Progenitor cell of endocrine pancreas (in vitro differentiated cells): Measurements from ENCODE around the gene RAB3GAP1. TPM values are rescaled to one million over a fixed set of nuclear protein-coding genes. Genes with fewer than 3 reads are reported as not detected.

Experiments used
- DNase-seq: peaks from one replicate; pipeline ENCODE4 v3.0.0; 2021; ENCODE audit warnings: low spot score; ENCODE audit not compliant: unreplicated experiment
- H3K27ac Mint-ChIP-seq: 2 replicates; pipeline ENCODE4 v1.8.0; 2021; ENCODE audit warnings: mild to moderate bottlenecking, moderate library complexity, mixed read lengths
- H3K27me3 Mint-ChIP-seq: 2 replicates; pipeline ENCODE4 v1.8.0; 2021; ENCODE audit warnings: mixed read lengths
- H3K36me3 Mint-ChIP-seq: 2 replicates; pipeline ENCODE4 v1.8.0; 2022; ENCODE audit warnings: mixed read lengths; ENCODE audit not compliant: insufficient read depth
- H3K4me1 Mint-ChIP-seq: 2 replicates; pipeline ENCODE4 v1.8.0; 2021; ENCODE audit warnings: low read depth, mixed read lengths
- H3K4me3 Mint-ChIP-seq: 2 replicates; pipeline ENCODE4 v1.8.0; 2021; ENCODE audit warnings: low read depth, mild to moderate bottlenecking, moderate library complexity, mixed read lengths
- H3K9me3 Mint-ChIP-seq: 2 replicates; pipeline ENCODE4 v1.8.0; 2021; ENCODE audit warnings: low read depth, mixed read lengths
- CTCF ChIP-seq: fragments of 200-600 bp; sonication (generic); IDR thresholded peaks from one replicate; pipeline ENCODE4 v1.5.0; 2021; ENCODE audit warnings: antibody characterized with exemption, mild to moderate bottlenecking; ENCODE audit not compliant: unreplicated experiment
- total RNA-seq: library from RNA; stranded (reverse); gene quantifications from 2 replicates; pipeline ENCODE4 v1.2.1, GENCODE V29; 2021

The RAB3GAP1 gene
- total RNA-seq, 1 donor from 2014 or later: 33.7 TPM

GRCh38 chr2:135163306-135163705, 111.2 kb downstream of the RAB3GAP1 start:
- no peaks in the 10 kb centered on the region for H3K9me3 Mint-ChIP-seq
- H3K4me3 Mint-ChIP-seq: no peak overlapping the region
- H3K36me3 Mint-ChIP-seq: peaks cover 29% of the 10 kb centered on the region
- TF ChIP-seq CTCF: no peak
- no peak for DNase-seq
- H3K27me3 Mint-ChIP-seq: no peaks in the 10 kb centered on the region
- no peaks in the 10 kb centered on the region for H3K4me1 Mint-ChIP-seq
- no peak overlapping the region for H3K27ac Mint-ChIP-seq

- Mint-ChIP-seq H3K4me3 (no peak overlapping the region), H3K9me3 (no peaks in the 10 kb centered on the region), H3K27ac (peak overlapping the region; percentile 49), H3K36me3 (peaks cover 28% of the 10 kb centered on the region), H3K4me1 (no peaks in the 10 kb centered on the region), H3K27me3 (no peaks in the 10 kb centered on the region)
- TF ChIP-seq CTCF: no peak
- no peak for DNase-seq
Observed at GRCh38 chr2:135163901-135164300, 111.8 kb downstream of the RAB3GAP1 start.

GRCh38 chr2:135164431-135164830, 112.3 kb downstream of the RAB3GAP1 start:
- Mint-ChIP-seq H3K27ac (no peak overlapping the region), H3K4me1 (no peaks in the 10 kb centered on the region), H3K27me3 (no peaks in the 10 kb centered on the region), H3K4me3 (no peak overlapping the region), H3K36me3 (peaks cover 28% of the 10 kb centered on the region), H3K9me3 (no peaks in the 10 kb centered on the region)
- DNase-seq: no peak
- TF ChIP-seq CTCF: no peak

- no peak overlapping the region for H3K27ac Mint-ChIP-seq
- no peaks in the 10 kb centered on the region for H3K4me1 Mint-ChIP-seq
- no peak for DNase-seq
- no peak overlapping the region for H3K4me3 Mint-ChIP-seq
- no peak for TF ChIP-seq CTCF
- H3K27me3 Mint-ChIP-seq: no peaks in the 10 kb centered on the region
- peaks cover 34% of the 10 kb centered on the region for H3K36me3 Mint-ChIP-seq
- no peaks in the 10 kb centered on the region for H3K9me3 Mint-ChIP-seq
Observed at GRCh38 chr2:135167273-135167672, 115.2 kb downstream of the RAB3GAP1 start.

- TF ChIP-seq CTCF: no peak
- no peak overlapping the region for H3K27ac Mint-ChIP-seq
- H3K27me3 Mint-ChIP-seq: no peaks in the 10 kb centered on the region
- no peak overlapping the region for H3K4me3 Mint-ChIP-seq
- H3K36me3 Mint-ChIP-seq: peaks cover 35% of the 10 kb centered on the region
- H3K9me3 Mint-ChIP-seq: no peaks in the 10 kb centered on the region
- DNase-seq: no peak
- no peaks in the 10 kb centered on the region for H3K4me1 Mint-ChIP-seq
Observed at GRCh38 chr2:135168204-135168856, 116.2 kb downstream of the RAB3GAP1 start.
